ENCODE results near the gene FBXO48.

Gene FBXO48

GRCh38 chr2:68435615-68436014 lies 31.5 kb downstream of the FBXO48 start:
- no peak for DNase-seq

GRCh38 chr2:68434981-68435380 lies 32.1 kb downstream of the FBXO48 start:
- DNase-seq: peak; percentile 34 to 75 (median 62)

GRCh38 chr2:68432696-68433658 lies 34.1 kb downstream of the FBXO48 start:
- no peak for DNase-seq

- no peak for DNase-seq
These were observed 35.6 kb downstream of the FBXO48 start for GRCh38 chr2:68431316-68431972.

- DNase-seq: no peak
These were observed 37.7 kb downstream of the FBXO48 start for GRCh38 chr2:68429311-68429826.

GRCh38 chr2:68428746-68429145 lies 38.3 kb downstream of the FBXO48 start:
- no peak for DNase-seq

GRCh38 chr2:68428126-68428525 lies 39.0 kb downstream of the FBXO48 start:
- peak in 3 of 4 experiments; percentile 26 to 41 (median 32) for DNase-seq

- peak; percentile 53 to 82 (median 76) for DNase-seq
These were observed 40.1 kb downstream of the FBXO48 start for GRCh38 chr2:68426848-68427579.

- no peak for DNase-seq
These were observed 40.6 kb downstream of the FBXO48 start for GRCh38 chr2:68426446-68426845.

- peak in 2 of 4 experiments; percentile 34 to 43 for DNase-seq
These were observed 41.6 kb downstream of the FBXO48 start for GRCh38 chr2:68425503-68425902.

- DNase-seq: peak; percentile 59 to 91 (median 70)
These were observed 43.0 kb downstream of the FBXO48 start for GRCh38 chr2:68423966-68424650.

GRCh38 chr2:68420254-68420910 lies 46.7 kb downstream of the FBXO48 start:
- DNase-seq: peak in 2 of 4 experiments; percentile 45 to 52

GRCh38 chr2:68418855-68419254 lies 48.2 kb downstream of the FBXO48 start:
- DNase-seq: no peak

GRCh38 chr2:68418419-68418818 lies 48.7 kb downstream of the FBXO48 start:
- no peak for DNase-seq

- peak in 3 of 4 experiments; percentile 42 to 57 (median 45) for DNase-seq
These were observed 49.2 kb downstream of the FBXO48 start for GRCh38 chr2:68417926-68418325.

- DNase-seq: no peak
These were observed 50.9 kb downstream of the FBXO48 start for GRCh38 chr2:68416081-68416675.

GRCh38 chr2:68415521-68415920 lies 51.6 kb downstream of the FBXO48 start:
- no peak for DNase-seq

GRCh38 chr2:68414876-68415275 lies 52.2 kb downstream of the FBXO48 start:
- DNase-seq: no peak

GRCh38 chr2:68414452-68414851 lies 52.6 kb downstream of the FBXO48 start:
- DNase-seq: no peak

- no peak for DNase-seq
These were observed 53.6 kb downstream of the FBXO48 start for GRCh38 chr2:68413466-68413865.

Data from suppressor macrophage (primary cell).